Colonic mucosa (tissue), 4 donors: Measurements from ENCODE around the gene SMIM38. TPM values are rescaled to one million over a fixed set of nuclear protein-coding genes. Genes with fewer than 3 reads are reported as not detected.

Experiments
- DNase-seq: peaks from one replicate; pipeline ENCODE4 v3.0.0-alpha.2; 2020
- H3K27ac ChIP-seq: fragments of 200-600 bp; one replicate; pipeline ENCODE4 v1.8.0; 2021
- H3K27me3 ChIP-seq: fragments of 200-600 bp; one replicate; pipeline ENCODE4 v1.8.0; 2021
- H3K36me3 ChIP-seq: fragments of 200-600 bp; one replicate; pipeline ENCODE4 v1.8.0; 2021
- H3K4me1 ChIP-seq: fragments of 200-600 bp; one replicate; pipeline ENCODE4 v1.8.0; 2021; ENCODE audit warnings: mild to moderate bottlenecking
- H3K4me3 ChIP-seq: fragments of 200-600 bp; one replicate; pipeline ENCODE4 v1.8.0; 2021
- H3K9ac ChIP-seq, 2 donors: one replicate each; pipeline ENCODE4 v1.7.0; 2013; ENCODE audit warnings: control low read depth in 2 of 2, low read depth in 2 of 2, low read length in 2 of 2
- H3K9me3 ChIP-seq: fragments of 200-600 bp; one replicate; pipeline ENCODE4 v1.8.0; 2021
- CTCF ChIP-seq: fragments of 200-600 bp; IDR thresholded peaks from one replicate; pipeline ENCODE4 v1.8.0; 2022; ENCODE audit warnings: antibody characterized with exemption, mild to moderate bottlenecking
- intact Hi-C: fragments of 100-400 bp; cut with DNase I; formaldehyde crosslinking; loops from one replicate; pipeline ENCODE4 v1.14.1; 2022
- total RNA-seq, 2 donors: library from RNA; stranded (reverse); fragmentation: NEBNext Ultra II Directional in 1 of 2; extraction: Animal tissue kit (Norgen Biotek cat#: 25700) in 1 of 2; gene quantifications; one replicate each; pipeline ENCODE4 v1.2.1, GENCODE V29; 2021
- donor health status: healthy.
- donor health status: DM: no; HTN: no; CAD: no.
- donor health status: DM: no; HTN: no; CAD: no.

Gene SMIM38
- total RNA-seq, 2 donors from 2014 or later, result 0.10 TPM; not detected in 1

GRCh38 chr11:69159150-69159852 lies 3.6 kb downstream of the SMIM38 start:
- Histone ChIP-seq H3K36me3 (no peaks in the 10 kb centered on the region), H3K9me3 (no peaks in the 10 kb centered on the region), H3K9ac (no peak overlapping the region), H3K27ac (no peak overlapping the region), H3K27me3 (peaks cover 3% of the 10 kb centered on the region), H3K4me3 (no peak overlapping the region), H3K4me1 (no peaks in the 10 kb centered on the region)
- TF ChIP-seq CTCF, result no peak
- intact Hi-C loops, result no loop called here
- no peak for DNase-seq

GRCh38 chr11:69160296-69161116 lies 4.8 kb downstream of the SMIM38 start:
- intact Hi-C loops, result no loop called here
- H3K4me1 ChIP-seq, result no peaks in the 10 kb centered on the region
- peaks cover 3% of the 10 kb centered on the region for H3K27me3 ChIP-seq
- no peak overlapping the region for H3K4me3 ChIP-seq
- H3K27ac ChIP-seq, result no peak overlapping the region
- no peak for TF ChIP-seq CTCF
- no peaks in the 10 kb centered on the region for H3K36me3 ChIP-seq
- no peak for DNase-seq
- no peaks in the 10 kb centered on the region for H3K9me3 ChIP-seq
- no peak overlapping the region for H3K9ac ChIP-seq

GRCh38 chr11:69161117-69161407 lies 5.3 kb downstream of the SMIM38 start:
- TF ChIP-seq CTCF, result no peak
- no peaks in the 10 kb centered on the region for H3K4me1 ChIP-seq
- no peaks in the 10 kb centered on the region for H3K9me3 ChIP-seq
- H3K4me3 ChIP-seq, result no peak overlapping the region
- no peak for DNase-seq
- H3K27ac ChIP-seq, result no peak overlapping the region
- peaks cover 3% of the 10 kb centered on the region for H3K27me3 ChIP-seq
- H3K36me3 ChIP-seq, result no peaks in the 10 kb centered on the region
- intact Hi-C loops, result no loop called here
- no peak overlapping the region for H3K9ac ChIP-seq

GRCh38 chr11:69162505-69162904 lies 6.8 kb downstream of the SMIM38 start:
- no peak for DNase-seq
- H3K4me3 ChIP-seq, result no peak overlapping the region
- H3K27me3 ChIP-seq, result no peaks in the 10 kb centered on the region
- no peak overlapping the region for H3K27ac ChIP-seq
- intact Hi-C loops, result no loop called here
- H3K4me1 ChIP-seq, result no peaks in the 10 kb centered on the region
- no peaks in the 10 kb centered on the region for H3K9me3 ChIP-seq
- H3K36me3 ChIP-seq, result no peaks in the 10 kb centered on the region
- H3K9ac ChIP-seq, result no peak overlapping the region
- no peak for TF ChIP-seq CTCF

- Histone ChIP-seq H3K9ac (no peak overlapping the region), H3K27me3 (no peaks in the 10 kb centered on the region), H3K27ac (no peak overlapping the region), H3K9me3 (no peaks in the 10 kb centered on the region), H3K4me3 (no peak overlapping the region), H3K36me3 (no peaks in the 10 kb centered on the region), H3K4me1 (no peaks in the 10 kb centered on the region)
- no peak for DNase-seq
- intact Hi-C loops, result no loop called here
- TF ChIP-seq CTCF, result no peak
These were observed 8.1 kb downstream of the SMIM38 start for GRCh38 chr11:69163842-69164241.
